CD4-positive, alpha-beta T cell (primary cell): ENCODE results near the gene FNIP1. TPM values are rescaled to one million over a fixed set of nuclear protein-coding genes. Genes with fewer than 3 reads are reported as not detected.
"Not testable (repeated sequence)": the region's sequence is repeated elsewhere in the genome, so short reads cannot be mapped to it uniquely, and the experiment has no call there.

ENCODE experiments used
- ATAC-seq: fragments of 200-7000 bp; cut with Tn5 transposase; one replicate; pipeline ENCODE4 v1.10.0; 2022; ENCODE audit warnings: mild to moderate bottlenecking; ENCODE audit not compliant: poor library complexity
- CTCF ChIA-PET: fragments of 350-600 bp; sonication (Branson Sonifier 250); formaldehyde crosslinking; loops from one replicate; lab custom pipeline; 2021; ENCODE audit warnings: antibody characterized with exemption, inconsistent platforms; lab: Charles Lee
- POLR2A ChIA-PET: fragments of 350-600 bp; sonication (Branson Sonifier 250); formaldehyde crosslinking; loops from one replicate; lab custom pipeline; 2021; ENCODE audit warnings: antibody characterized with exemption, inconsistent platforms; lab: Charles Lee
- DNase-seq, 14 experiments: peaks; one replicate each; pipeline ENCODE4 v3.0.0-alpha.2; 2013 to 2020; ENCODE audit warnings: mixed read lengths in 2 of 14
- H3K27ac ChIP-seq, 2 donors: one replicate each; pipeline versions ENCODE4 v1.5.1 to v1.7.0; 2013; ENCODE audit warnings: low read length in 2 of 2, low read depth in 1 of 2, mild to moderate bottlenecking in 1 of 2
- H3K27me3 ChIP-seq, 2 experiments: 1 replicate in 1 of 2; 2 replicates in 1 of 2; pipeline versions ENCODE4 v1.6.1 to v1.7.0; 2013; ENCODE audit warnings: low read length in 2 of 2, control low read depth in 1 of 2, mild to moderate bottlenecking in 1 of 2, moderate library complexity in 1 of 2; ENCODE audit not compliant: insufficient read depth in 2 of 2, control insufficient read depth in 1 of 2
- H3K36me3 ChIP-seq: one replicate; pipeline ENCODE4 v1.6.1; 2013; ENCODE audit warnings: low read length, control low read depth; ENCODE audit not compliant: insufficient read depth
- H3K4me1 ChIP-seq: one replicate; pipeline ENCODE4 v1.6.1; 2013; ENCODE audit warnings: low read length, control low read depth; ENCODE audit not compliant: insufficient read depth
- H3K4me3 ChIP-seq: one replicate; pipeline ENCODE4 v1.5.1; 2013; ENCODE audit warnings: mild to moderate bottlenecking, low read length, moderate library complexity
- H3K9me3 ChIP-seq, 2 experiments: 1 replicate in 1 of 2; 2 replicates in 1 of 2; pipeline versions ENCODE4 v1.6.1 to v1.7.0; 2013; ENCODE audit warnings: low read length in 2 of 2, mild to moderate bottlenecking in 2 of 2, control low read depth in 1 of 2, moderate library complexity in 1 of 2; ENCODE audit not compliant: control insufficient read depth in 1 of 2, insufficient read depth in 1 of 2
- H3K27ac Mint-ChIP-seq: one replicate; pipeline ENCODE4 v1.8.0; 2020; ENCODE audit warnings: mixed read lengths
- H3K27me3 Mint-ChIP-seq: one replicate; pipeline ENCODE4 v1.8.0; 2021; ENCODE audit warnings: mixed read lengths
- H3K36me3 Mint-ChIP-seq: one replicate; pipeline ENCODE4 v1.8.0; 2021; ENCODE audit warnings: low read depth, mixed read lengths
- H3K4me1 Mint-ChIP-seq: one replicate; pipeline ENCODE4 v1.8.0; 2021; ENCODE audit warnings: low read depth, mixed read lengths
- H3K4me3 Mint-ChIP-seq: one replicate; pipeline ENCODE4 v1.8.0; 2020; ENCODE audit warnings: mild to moderate bottlenecking, mixed read lengths
- H3K9me3 Mint-ChIP-seq: one replicate; pipeline ENCODE4 v1.8.0; 2020; ENCODE audit warnings: mixed read lengths
- CTCF ChIP-seq: fragments of 200-600 bp; IDR thresholded peaks from one replicate; pipeline ENCODE4 v1.8.0; 2022; ENCODE audit warnings: antibody characterized with exemption, mild to moderate bottlenecking
- intact Hi-C, 2 experiments: fragments of 100-400 bp; cut with DNase I in 1 of 2; cut with micrococcal nuclease in 1 of 2; formaldehyde crosslinking; loops; one replicate each; pipeline versions ENCODE4 v1.15.1 to v1.9.0; 2023 to 2025; cut with DNase I, micrococcal nuclease
- total RNA-seq, 174 experiments: library from RNA in 2 of 174; stranded (reverse) in 2 of 174; gene quantifications; one replicate each; pipeline ENCODE4 v1.2.3 and lab custom pipeline; 2021 to 2026

The FNIP1 gene
- total RNA-seq, 2 experiments from 2014 or later, result 34.5 to 34.7 TPM

GRCh38 chr5:131745155-131745554, 51.7 kb downstream of the FNIP1 start:
- no peaks in the 10 kb centered on the region for H3K9me3 ChIP-seq
- peaks cover 27% of the 10 kb centered on the region for H3K36me3 ChIP-seq
- H3K27me3 ChIP-seq, result no peaks in the 10 kb centered on the region
- no peak overlapping the region for H3K4me3 ChIP-seq
- peaks cover 45% of the 10 kb centered on the region for H3K36me3 Mint-ChIP-seq
- H3K27ac Mint-ChIP-seq, result no peak overlapping the region
- DNase-seq, result no peak
- no peak for TF ChIP-seq CTCF
- ChIA-PET POLR2A (no interaction called here), CTCF (no interaction called here)
- H3K4me1 ChIP-seq, result peaks cover 3% of the 10 kb centered on the region
- ATAC-seq, result no peak
- no peak overlapping the region for H3K4me3 Mint-ChIP-seq
- H3K27ac ChIP-seq, result no peak overlapping the region
- H3K27me3 Mint-ChIP-seq, result no peaks in the 10 kb centered on the region
- peaks cover 40% of the 10 kb centered on the region for H3K4me1 Mint-ChIP-seq
- H3K9me3 Mint-ChIP-seq, result no peaks in the 10 kb centered on the region
- intact Hi-C loops, result no loop called here

GRCh38 chr5:131740477-131740876, 56.3 kb downstream of the FNIP1 start:
- ATAC-seq, result no peak
- H3K4me1 Mint-ChIP-seq, result peaks cover 11% of the 10 kb centered on the region
- H3K4me3 Mint-ChIP-seq, result no peak overlapping the region
- Histone ChIP-seq H3K9me3 (no peaks in the 10 kb centered on the region), H3K27me3 (no peaks in the 10 kb centered on the region), H3K4me3 (no peak overlapping the region), H3K27ac (no peak overlapping the region), H3K4me1 (no peaks in the 10 kb centered on the region), H3K36me3 (peaks cover 34% of the 10 kb centered on the region)
- intact Hi-C loops, result loop anchor here in 1 of 2 experiments (5.0 kb wide), 1 partner anchor 68 kb away; no protein-coding TSS in a partner anchor
- DNase-seq, result no peak
- no peak for TF ChIP-seq CTCF
- no peak overlapping the region for H3K27ac Mint-ChIP-seq
- CTCF ChIA-PET, result no interaction called here
- H3K9me3 Mint-ChIP-seq, result no peaks in the 10 kb centered on the region
- H3K36me3 Mint-ChIP-seq, result peaks cover 82% of the 10 kb centered on the region
- POLR2A ChIA-PET, result no interaction called here
- H3K27me3 Mint-ChIP-seq, result no peaks in the 10 kb centered on the region

- ChIA-PET POLR2A (no interaction called here), CTCF (no interaction called here)
- TF ChIP-seq CTCF, result no peak
- no peaks in the 10 kb centered on the region for H3K4me1 Mint-ChIP-seq
- no peaks in the 10 kb centered on the region for H3K27me3 Mint-ChIP-seq
- H3K36me3 Mint-ChIP-seq, result peaks cover 81% of the 10 kb centered on the region
- ATAC-seq, result no peak
- no peaks in the 10 kb centered on the region for H3K4me1 ChIP-seq
- H3K36me3 ChIP-seq, result peaks cover 12% of the 10 kb centered on the region
- no peak overlapping the region for H3K4me3 ChIP-seq
- no peaks in the 10 kb centered on the region for H3K9me3 Mint-ChIP-seq
- no peak overlapping the region for H3K27ac Mint-ChIP-seq
- intact Hi-C loops, result no loop called here
- no peaks in the 10 kb centered on the region for H3K9me3 ChIP-seq
- DNase-seq, result no peak
- H3K4me3 Mint-ChIP-seq, result no peak overlapping the region
- H3K27ac ChIP-seq, result no peak overlapping the region
- no peaks in the 10 kb centered on the region for H3K27me3 ChIP-seq
Observed at GRCh38 chr5:131735393-131735792, 61.4 kb downstream of the FNIP1 start.

- DNase-seq, H3K4me1 ChIP-seq, ATAC-seq, H3K27me3 ChIP-seq, H3K4me1 Mint-ChIP-seq, H3K4me3 ChIP-seq, POLR2A ChIA-PET, H3K27ac Mint-ChIP-seq, H3K9me3 Mint-ChIP-seq, intact Hi-C loops, H3K9me3 ChIP-seq, H3K27ac ChIP-seq, H3K4me3 Mint-ChIP-seq, H3K27me3 Mint-ChIP-seq, CTCF ChIA-PET: not testable (repeated sequence)
- peaks cover 79% of the 10 kb centered on the region for H3K36me3 Mint-ChIP-seq
- H3K36me3 ChIP-seq, result peaks cover 14% of the 10 kb centered on the region
Observed at GRCh38 chr5:131734939-131735338, 61.9 kb downstream of the FNIP1 start.

GRCh38 chr5:131729292-131729691, 67.5 kb downstream of the FNIP1 start:
- H3K27me3 Mint-ChIP-seq, H3K4me1 Mint-ChIP-seq, H3K9me3 ChIP-seq, H3K27ac ChIP-seq, intact Hi-C loops, H3K4me1 ChIP-seq, H3K9me3 Mint-ChIP-seq, ATAC-seq, H3K27me3 ChIP-seq, H3K4me3 Mint-ChIP-seq, H3K4me3 ChIP-seq, DNase-seq, POLR2A ChIA-PET, H3K27ac Mint-ChIP-seq: not testable (repeated sequence)
- CTCF ChIA-PET, result interaction anchor here (1.2 kb wide), 1 partner anchor 12 kb away, joined by 3 read pairs; no protein-coding TSS in a partner anchor
- H3K36me3 ChIP-seq, result peaks cover 17% of the 10 kb centered on the region
- peaks cover 80% of the 10 kb centered on the region for H3K36me3 Mint-ChIP-seq
